ENCODE measurements around the gene LGALS9B.
"Not testable (repeated sequence)": the region's sequence is repeated elsewhere in the genome, so short reads cannot be mapped to it uniquely, and the experiment has no call there.

DNA sequence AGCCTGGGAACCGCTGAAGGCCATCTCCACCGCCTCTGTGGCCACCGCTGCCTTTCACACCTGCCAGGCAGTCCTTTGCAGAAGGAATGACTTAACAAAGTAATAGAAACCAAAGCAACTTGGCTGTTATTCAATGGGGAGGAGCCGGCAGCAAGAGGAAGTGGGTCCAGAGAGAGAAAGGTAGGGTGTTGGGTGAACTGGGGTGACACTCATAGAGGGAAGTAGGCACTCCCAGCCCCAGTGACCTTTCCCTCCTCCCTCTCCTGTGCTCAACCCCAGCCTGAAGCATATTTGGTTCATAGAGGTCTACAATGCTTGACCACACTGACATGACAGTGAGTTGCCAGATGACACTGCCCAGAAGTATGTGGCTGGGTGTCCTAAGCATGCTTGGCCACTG, at the start of gene LGALS9B:
- TF ChIP-seq ISL1, ESRRG, ZFP30 (CRISPR knock-in tag; IDR thresholded peaks at IDR 0.05): not testable (repeated sequence)
- TF ChIP-seq, protein P1, sequence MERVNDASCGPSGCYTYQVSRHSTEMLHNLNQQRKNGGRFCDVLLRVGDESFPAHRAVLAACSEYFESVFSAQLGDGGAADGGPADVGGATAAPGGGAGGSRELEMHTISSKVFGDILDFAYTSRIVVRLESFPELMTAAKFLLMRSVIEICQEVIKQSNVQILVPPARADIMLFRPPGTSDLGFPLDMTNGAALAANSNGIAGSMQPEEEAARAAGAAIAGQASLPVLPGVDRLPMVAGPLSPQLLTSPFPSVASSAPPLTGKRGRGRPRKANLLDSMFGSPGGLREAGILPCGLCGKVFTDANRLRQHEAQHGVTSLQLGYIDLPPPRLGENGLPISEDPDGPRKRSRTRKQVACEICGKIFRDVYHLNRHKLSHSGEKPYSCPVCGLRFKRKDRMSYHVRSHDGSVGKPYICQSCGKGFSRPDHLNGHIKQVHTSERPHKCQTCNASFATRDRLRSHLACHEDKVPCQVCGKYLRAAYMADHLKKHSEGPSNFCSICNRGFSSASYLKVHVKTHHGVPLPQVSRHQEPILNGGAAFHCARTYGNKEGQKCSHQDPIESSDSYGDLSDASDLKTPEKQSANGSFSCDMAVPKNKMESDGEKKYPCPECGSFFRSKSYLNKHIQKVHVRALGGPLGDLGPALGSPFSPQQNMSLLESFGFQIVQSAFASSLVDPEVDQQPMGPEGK (CRISPR knock-in tag; IDR thresholded peaks at IDR 0.05; ENCODE audit: borderline replicate concordance) = not testable (repeated sequence)
- TF ChIP-seq, protein P2, sequence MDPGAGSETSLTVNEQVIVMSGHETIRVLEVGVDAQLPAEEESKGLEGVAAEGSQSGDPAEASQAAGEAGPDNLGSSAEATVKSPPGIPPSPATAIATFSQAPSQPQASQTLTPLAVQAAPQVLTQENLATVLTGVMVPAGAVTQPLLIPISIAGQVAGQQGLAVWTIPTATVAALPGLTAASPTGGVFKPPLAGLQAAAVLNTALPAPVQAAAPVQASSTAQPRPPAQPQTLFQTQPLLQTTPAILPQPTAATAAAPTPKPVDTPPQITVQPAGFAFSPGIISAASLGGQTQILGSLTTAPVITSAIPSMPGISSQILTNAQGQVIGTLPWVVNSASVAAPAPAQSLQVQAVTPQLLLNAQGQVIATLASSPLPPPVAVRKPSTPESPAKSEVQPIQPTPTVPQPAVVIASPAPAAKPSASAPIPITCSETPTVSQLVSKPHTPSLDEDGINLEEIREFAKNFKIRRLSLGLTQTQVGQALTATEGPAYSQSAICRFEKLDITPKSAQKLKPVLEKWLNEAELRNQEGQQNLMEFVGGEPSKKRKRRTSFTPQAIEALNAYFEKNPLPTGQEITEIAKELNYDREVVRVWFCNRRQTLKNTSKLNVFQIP (CRISPR knock-in tag; IDR thresholded peaks at IDR 0.05; ENCODE audit: borderline replicate concordance, low read depth) = not testable (repeated sequence)
